Measurements from ENCODE around the gene SYCE1.
"Not testable (repeated sequence)": the region's sequence is repeated elsewhere in the genome, so short reads cannot be mapped to it uniquely, and the experiment has no call there.

Gene SYCE1

GRCh38 chr10:133557381-133557780, 8.0 kb downstream of the SYCE1 start:
- no peak for DNase-seq

- DNase-seq = no peak
Measured at GRCh38 chr10:133555521-133555920, 9.9 kb downstream of the SYCE1 start.

GRCh38 chr10:133554600-133554999, 10.8 kb downstream of the SYCE1 start:
- DNase-seq = no peak

- no peak for DNase-seq
Measured at GRCh38 chr10:133544506-133544905, 20.9 kb downstream of the SYCE1 start.

- DNase-seq = not testable (repeated sequence)
Measured at GRCh38 chr10:133541441-133541975, 23.9 kb downstream of the SYCE1 start.

- no peak for DNase-seq
Measured at GRCh38 chr10:133537546-133538545, 27.5 kb downstream of the SYCE1 start.

GRCh38 chr10:133536198-133536597, 29.2 kb downstream of the SYCE1 start:
- no peak for DNase-seq

- DNase-seq = no peak
Measured at GRCh38 chr10:133534417-133534816, 31.0 kb downstream of the SYCE1 start.

GRCh38 chr10:133532871-133533270, 32.5 kb downstream of the SYCE1 start:
- DNase-seq = peak in 2 of 51 donors; percentile 5 to 15

GRCh38 chr10:133530506-133530905, 34.9 kb downstream of the SYCE1 start:
- no peak for DNase-seq

- DNase-seq = no peak
Measured at GRCh38 chr10:133529576-133529946, 35.8 kb downstream of the SYCE1 start.

GRCh38 chr10:133528845-133529575, 36.4 kb downstream of the SYCE1 start:
- DNase-seq = peak in 1 of 51 donors; percentile 13

GRCh38 chr10:133528296-133528844, 37.0 kb downstream of the SYCE1 start:
- no peak for DNase-seq

GRCh38 chr10:133527771-133528271, 37.6 kb downstream of the SYCE1 start:
- DNase-seq = peak in 2 of 51 donors; percentile 6 to 28

- no peak for DNase-seq
Measured at GRCh38 chr10:133526957-133527588, 38.3 kb downstream of the SYCE1 start, which contains the start of gene CYP2E1. TSS of gene CYP2E1 (plus strand) at chr10:133527363. CDS start at chr10:133527396, 33 bp downstream.

GRCh38 chr10:133525444-133525843, 39.9 kb downstream of the SYCE1 start:
- no peak for DNase-seq

GRCh38 chr10:133523631-133524203, 41.7 kb downstream of the SYCE1 start:
- no peak for DNase-seq

- DNase-seq = peak in 48 of 51 donors; percentile 2 to 88 (median 59)
Measured at GRCh38 chr10:133520193-133520738, 45.1 kb downstream of the SYCE1 start.

- DNase-seq = not testable (repeated sequence)
Measured at GRCh38 chr10:133518517-133518916, 46.9 kb downstream of the SYCE1 start.

- DNase-seq = no peak
Measured at GRCh38 chr10:133516057-133516456, 49.3 kb downstream of the SYCE1 start.
